ENCODE measurements around the gene FAM131C.

GRCh38 chr1:16087733-16088132 is 14.3 kb upstream of the FAM131C start:
- no peak for TF ChIP-seq CTCF (conservative IDR thresholded peaks at IDR 0.05)
- TF ChIP-seq EZH2 (IDR thresholded peaks at IDR 0.05; ENCODE audit: low read depth), result no peak
